K562 (cell line): ENCODE results near the gene SUPT3H. TPM values are rescaled to one million over a fixed set of nuclear protein-coding genes. Genes with fewer than 3 reads are reported as not detected.

Experiments
- JUNB ChIP-seq: fragments of 450-650 bp; formaldehyde crosslinking; conservative IDR thresholded peaks from 2 replicates; pipeline ENCODE4 v1.4.0; 2020; ENCODE audit warnings: mild to moderate bottlenecking
- POLR2H ChIP-seq: IDR thresholded peaks from 2 replicates; pipeline ENCODE4 v1.6.1; 2016; ENCODE audit warnings: missing genetic modification characterization, low read depth, mild to moderate bottlenecking, control low read depth, missing compliant biosample characterization, moderate library complexity
- REST ChIP-seq, 2 experiments: fragments of 450-650 bp; formaldehyde crosslinking in 1 of 2; IDR thresholded peaks; 2 replicates each; pipeline versions ENCODE4 v1.4.0 to v1.6.1; 2014 to 2020; ENCODE audit warnings: mild to moderate bottlenecking in 2 of 2, borderline replicate concordance in 1 of 2, low read depth in 1 of 2
- ZKSCAN1 ChIP-seq: fragments of 150-350 bp; IDR thresholded peaks from 2 replicates; pipeline ENCODE4 v1.6.1; 2016; ENCODE audit warnings: low read depth, low read length
- polyA plus RNA-seq, 8 experiments: library from polyadenylated mRNA; depleted of rRNA in 4 of 8; stranded (reverse) in 5 of 8; unstranded in 3 of 8; fragments of >200 nt; fragmentation: Nextera tagmentation in 2 of 8; fragmentation: Illumina TruSeq in 1 of 8; extraction: Ambion mirVana in 2 of 8; extraction: Trizol in 1 of 8; gene quantifications; 2 replicates each; pipeline versions ENCODE4 v1.2.1 to v1.2.3, GENCODE V29; 2011 to 2014; ENCODE audit warnings: inconsistent platforms in 1 of 8, missing spikeins in 1 of 8
- total RNA-seq, 7 experiments: library from RNA; depleted of rRNA in 6 of 7; stranded (reverse); fragments of >200 nt in 6 of 7; fragmentation: Illumina TruSeq in 2 of 7; extraction: Trizol in 2 of 7; gene quantifications; 2 replicates each; pipeline versions ENCODE4 v1.2.1 to v1.2.3, GENCODE V29; 2011 to 2021; ENCODE audit warnings: low replicate concordance in 1 of 7

Gene SUPT3H
- total and polyA plus RNA-seq, 9 of the 15 experiments (the other 6 are each of a cell fraction or from before 2014, with no cell fraction given): 7.2 to 16.3 (median 11.9) TPM

GRCh38 chr6:44940367-44940766, 437.4 kb downstream of the SUPT3H start (continued):
- TF ChIP-seq JUNB (CRISPR knock-in tag) (no peak), ZKSCAN1 (no peak), POLR2H (no peak), REST (IDR thresholded peaks at IDR 0.05; ENCODE audit: borderline replicate concordance) (no peak), REST (CRISPR knock-in tag; IDR thresholded peaks at IDR 0.05; ENCODE audit: low read depth) (no peak)
- TF ChIP-seq, all 486 proteins: peak for 0
